GM13976 (cell line): ENCODE results near the gene KDSR.

Source experiments
- DNase-seq: peaks from one replicate; pipeline ENCODE4 v3.0.0; 2012; ENCODE audit warnings: low spot score
- CTCF ChIP-seq: IDR thresholded peaks from 2 replicates; pipeline ENCODE4 v1.5.1; 2012; ENCODE audit warnings: borderline replicate concordance, mild to moderate bottlenecking; ENCODE audit not compliant: insufficient read depth; ENCODE audit errors: extremely low read depth, missing control alignments, control extremely low read depth
- in situ Hi-C: fragments of 300-500 bp; cut with MboI; formaldehyde crosslinking; loops from one replicate; pipeline ENCODE4 v1.12.0; 2022; ENCODE audit warnings: low sequenced_read_pairs, mixed read lengths, inconsistent platforms; ENCODE audit not compliant: unreplicated experiment

The KDSR gene

DNA sequence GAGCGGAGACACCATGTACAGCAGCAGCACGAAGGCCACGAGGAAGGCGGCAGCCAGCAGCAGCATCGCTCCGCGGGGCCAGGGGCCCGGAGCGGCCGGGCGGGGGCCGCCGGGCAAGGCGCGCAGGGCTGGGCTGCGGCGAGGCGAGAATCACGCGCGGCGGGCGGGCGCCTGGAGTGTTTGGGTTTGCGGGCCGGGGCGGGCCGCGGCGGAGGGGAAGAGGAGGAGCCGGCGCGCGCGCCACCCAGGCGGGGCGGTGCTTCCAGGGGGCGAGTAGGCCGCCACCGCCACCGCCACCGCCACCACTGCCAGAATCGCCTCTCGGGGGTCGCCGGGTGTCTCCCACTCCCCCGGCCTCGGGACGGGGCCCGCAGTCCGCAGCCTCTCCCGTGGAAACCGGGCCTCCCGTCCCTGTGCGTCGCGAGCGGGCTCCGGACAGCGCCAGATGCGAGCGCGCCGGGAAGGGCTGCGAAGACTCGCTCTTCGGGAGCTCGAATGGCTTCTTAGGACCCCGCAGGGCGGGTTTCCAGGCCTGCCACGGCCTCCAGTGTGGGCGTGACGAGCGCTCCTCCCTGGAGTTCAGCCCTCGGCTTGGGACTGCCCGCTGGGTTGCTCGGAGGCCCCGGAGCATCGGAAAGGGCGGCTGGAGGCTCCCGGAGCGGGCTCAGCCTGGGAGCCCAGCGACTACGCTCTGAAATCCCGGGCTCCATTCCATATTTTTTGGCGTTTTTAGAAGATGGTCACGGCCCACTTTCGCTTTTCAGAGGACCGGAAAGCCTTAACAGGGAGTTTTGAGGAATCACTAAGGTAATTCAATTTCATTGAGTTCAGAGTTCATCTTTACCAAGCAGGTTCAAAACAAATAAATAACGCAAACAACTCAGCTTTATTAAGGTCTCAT is at the start of gene KDSR:
TSS of gene KDSR (minus strand) at position 154 of the 901 bp plus-strand sequence. CDS start at position 66, 88 bp downstream.
- no peak for TF ChIP-seq CTCF
- DNase-seq = peak; percentile 94
- in situ Hi-C loops = no loop called here

- no peak for DNase-seq
- TF ChIP-seq CTCF = no peak
- in situ Hi-C loops = no loop called here
Measured at GRCh38 chr18:63412953-63413352, 45.9 kb upstream of the KDSR start.

DNA sequence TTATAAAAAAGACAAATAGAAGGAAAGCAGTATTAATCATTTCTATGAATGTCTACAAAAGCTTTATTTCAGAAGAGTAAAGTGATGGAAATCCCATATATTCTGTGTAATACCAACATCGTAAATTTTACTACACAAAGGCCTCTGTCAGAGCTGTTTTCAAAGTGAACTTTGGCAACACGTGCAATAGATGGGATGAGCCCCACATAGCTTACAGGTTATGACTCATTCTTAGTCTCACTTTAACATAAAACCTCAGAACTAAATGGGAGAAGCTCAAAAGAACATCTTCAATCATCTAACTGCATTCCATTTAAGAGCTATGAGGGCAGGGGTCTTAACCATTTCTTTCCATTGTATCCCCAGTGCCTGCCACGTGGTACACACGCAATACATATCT is 43.8 kb upstream of the KDSR start:
- no peak for DNase-seq
- in situ Hi-C loops = no loop called here
- TF ChIP-seq CTCF = no peak

- no peak for DNase-seq
- TF ChIP-seq CTCF = no peak
- in situ Hi-C loops = no loop called here
Measured at GRCh38 chr18:63409301-63409700, 42.3 kb upstream of the KDSR start.

- in situ Hi-C loops = no loop called here
- TF ChIP-seq CTCF = no peak
Measured at GRCh38 chr18:63407734-63408133, 40.7 kb upstream of the KDSR start.

GRCh38 chr18:63405986-63406385 is 39.0 kb upstream of the KDSR start:
- no peak for TF ChIP-seq CTCF
- in situ Hi-C loops = no loop called here
- no peak for DNase-seq

More at GRCh38 chr18:63407734-63408133, 40.7 kb upstream of the KDSR start:
- no peak for DNase-seq
